HG03558 (cell line): Measurements from ENCODE around the gene MCRIP2.

Source experiments
- ATAC-seq: cut with Tn5 transposase; IDR thresholded peaks from one replicate; pipeline ENCODE4 v1.9.1; 2021; ENCODE audit warnings: moderate number of reproducible peaks; ENCODE audit not compliant: unreplicated experiment; ENCODE audit errors: extremely low read depth

MCRIP2 gene

DNA sequence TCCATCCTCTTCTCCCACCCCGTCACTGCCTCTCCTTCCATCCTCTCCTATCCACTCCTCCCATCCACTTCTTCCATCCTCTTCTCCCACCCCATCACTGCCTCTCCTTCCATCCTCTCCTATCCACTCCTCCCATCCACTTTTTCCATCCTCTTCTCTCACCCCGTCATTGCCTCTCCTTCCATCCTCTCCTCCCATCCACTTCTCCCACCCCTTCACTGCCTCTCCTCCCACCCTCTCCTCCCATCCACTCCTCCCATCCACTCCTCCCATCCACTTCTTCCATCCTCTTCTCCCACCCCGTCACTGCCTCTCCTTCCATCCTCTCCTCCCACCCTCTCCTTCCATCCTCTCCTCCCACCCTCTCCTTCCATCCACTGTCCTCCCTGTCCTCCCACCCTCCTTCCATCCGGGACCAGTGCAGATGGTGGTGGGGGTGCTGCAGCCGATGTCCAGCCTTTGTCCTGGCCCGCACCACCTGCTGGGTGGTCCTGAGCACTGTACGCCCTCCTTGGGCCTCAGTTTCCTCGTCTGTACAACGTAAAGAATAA lies 9.7 kb upstream of the MCRIP2 start:
- ATAC-seq = no peak

GRCh38 chr16:632486-633335 lies 8.9 kb upstream of the MCRIP2 start:
- ATAC-seq = no peak

DNA sequence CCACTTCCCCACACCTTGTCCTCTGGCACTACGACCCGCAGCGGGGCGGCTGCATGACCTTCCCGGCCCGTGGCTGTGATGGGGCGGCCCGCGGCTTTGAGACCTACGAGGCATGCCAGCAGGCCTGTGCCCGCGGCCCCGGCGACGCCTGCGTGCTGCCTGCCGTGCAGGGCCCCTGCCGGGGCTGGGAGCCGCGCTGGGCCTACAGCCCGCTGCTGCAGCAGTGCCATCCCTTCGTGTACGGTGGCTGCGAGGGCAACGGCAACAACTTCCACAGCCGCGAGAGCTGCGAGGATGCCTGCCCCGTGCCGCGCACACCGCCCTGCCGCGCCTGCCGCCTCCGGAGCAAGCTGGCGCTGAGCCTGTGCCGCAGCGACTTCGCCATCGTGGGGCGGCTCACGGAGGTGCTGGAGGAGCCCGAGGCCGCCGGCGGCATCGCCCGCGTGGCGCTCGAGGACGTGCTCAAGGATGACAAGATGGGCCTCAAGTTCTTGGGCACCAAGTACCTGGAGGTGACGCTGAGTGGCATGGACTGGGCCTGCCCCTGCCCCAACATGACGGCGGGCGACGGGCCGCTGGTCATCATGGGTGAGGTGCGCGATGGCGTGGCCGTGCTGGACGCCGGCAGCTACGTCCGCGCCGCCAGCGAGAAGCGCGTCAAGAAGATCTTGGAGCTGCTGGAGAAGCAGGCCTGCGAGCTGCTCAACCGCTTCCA lies 8.1 kb upstream of the MCRIP2 start:
- ATAC-seq = no peak

DNA sequence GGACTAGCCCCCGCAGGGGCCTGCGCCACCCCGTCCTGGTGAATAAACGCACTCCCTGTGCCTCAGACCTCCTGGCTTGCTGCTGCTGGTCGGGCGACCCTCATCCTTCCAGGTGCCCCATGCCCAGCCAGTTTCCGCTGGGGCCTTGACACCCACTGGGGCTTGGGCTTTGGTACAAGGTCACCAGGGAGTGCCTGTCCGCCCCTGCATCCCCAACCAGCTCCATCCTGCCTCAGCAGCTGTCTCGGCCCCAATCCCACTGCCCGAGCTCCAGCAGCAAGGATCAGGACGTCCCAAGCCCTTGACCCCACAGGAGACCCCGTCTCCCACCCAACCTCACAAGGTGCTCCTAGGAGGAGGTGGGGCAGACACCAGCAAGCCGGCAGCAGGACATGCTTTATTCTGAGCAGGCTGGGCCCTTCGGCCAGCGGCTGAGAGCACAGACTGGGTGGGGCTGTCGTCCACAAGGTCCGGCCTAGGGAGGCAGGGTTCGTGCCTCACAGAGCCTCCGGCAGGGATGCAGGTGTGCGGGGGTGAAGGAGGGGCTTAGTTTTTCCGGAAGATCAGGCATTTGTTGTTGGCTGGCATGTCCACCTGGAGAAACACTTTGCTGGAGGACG lies 7.5 kb upstream of the MCRIP2 start:
- no peak for ATAC-seq

GRCh38 chr16:634996-635395 lies 6.6 kb upstream of the MCRIP2 start:
- ATAC-seq = no peak

- peak; percentile 6 for ATAC-seq
These were observed 5.9 kb upstream of the MCRIP2 start for GRCh38 chr16:635573-636205.

- peak; percentile 51 for ATAC-seq
These were observed 5.2 kb upstream of the MCRIP2 start, which contains the start of gene METTL26 for GRCh38 chr16:636206-637080. METTL26 (minus strand) TSS chr16:636305; CDS start chr16:636290, 15 bp downstream.

GRCh38 chr16:637081-638018 lies 4.3 kb upstream of the MCRIP2 start:
- no peak for ATAC-seq

DNA sequence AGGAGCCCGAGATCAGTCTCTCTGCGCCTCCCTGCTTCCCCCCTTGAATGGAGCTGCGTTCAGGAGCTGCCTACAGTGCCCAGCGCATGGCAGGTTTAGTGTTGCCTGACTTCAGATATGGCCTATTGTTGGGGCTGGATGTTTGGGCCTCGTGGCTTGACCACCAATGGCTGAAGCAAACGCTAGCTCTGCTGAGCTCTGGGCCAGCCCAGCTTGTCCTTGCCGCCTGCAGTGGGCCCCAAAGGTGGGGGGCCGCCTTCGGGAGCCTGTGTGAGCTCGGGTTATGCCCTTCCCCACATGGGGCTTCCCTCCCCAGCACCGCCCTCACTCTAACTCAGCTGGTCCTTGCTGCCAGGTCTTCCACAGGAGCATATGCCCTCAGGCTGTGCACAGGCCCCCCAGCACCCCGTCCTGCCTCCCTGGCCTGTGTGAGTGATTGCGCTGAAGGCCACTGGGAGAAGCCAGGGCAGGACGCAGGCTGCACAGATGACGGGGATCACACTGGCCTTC lies 3.5 kb upstream of the MCRIP2 start:
- no peak for ATAC-seq

- ATAC-seq = no peak
These were observed 2.8 kb upstream of the MCRIP2 start for GRCh38 chr16:638836-639235.

DNA sequence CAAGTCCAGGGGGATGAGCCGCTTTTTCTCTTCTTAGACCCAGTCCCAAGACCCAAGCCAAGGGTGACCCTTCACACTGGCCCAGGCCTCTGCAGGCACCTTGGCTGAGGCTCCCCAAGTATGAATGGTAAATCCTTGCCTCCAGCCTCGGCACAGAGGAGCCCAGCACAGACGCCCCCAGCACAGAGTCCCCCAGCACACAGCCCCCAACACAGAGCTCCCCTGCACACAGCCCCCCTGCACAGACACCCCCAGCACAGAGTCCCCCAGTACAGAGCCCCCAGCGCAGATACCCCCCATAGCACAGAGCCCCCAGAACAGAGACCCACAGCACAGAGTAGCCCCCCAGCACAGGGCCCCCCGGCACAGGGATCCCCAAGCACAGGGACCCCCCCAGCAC lies 1.0 kb upstream of the MCRIP2 start:
- no peak for ATAC-seq

DNA sequence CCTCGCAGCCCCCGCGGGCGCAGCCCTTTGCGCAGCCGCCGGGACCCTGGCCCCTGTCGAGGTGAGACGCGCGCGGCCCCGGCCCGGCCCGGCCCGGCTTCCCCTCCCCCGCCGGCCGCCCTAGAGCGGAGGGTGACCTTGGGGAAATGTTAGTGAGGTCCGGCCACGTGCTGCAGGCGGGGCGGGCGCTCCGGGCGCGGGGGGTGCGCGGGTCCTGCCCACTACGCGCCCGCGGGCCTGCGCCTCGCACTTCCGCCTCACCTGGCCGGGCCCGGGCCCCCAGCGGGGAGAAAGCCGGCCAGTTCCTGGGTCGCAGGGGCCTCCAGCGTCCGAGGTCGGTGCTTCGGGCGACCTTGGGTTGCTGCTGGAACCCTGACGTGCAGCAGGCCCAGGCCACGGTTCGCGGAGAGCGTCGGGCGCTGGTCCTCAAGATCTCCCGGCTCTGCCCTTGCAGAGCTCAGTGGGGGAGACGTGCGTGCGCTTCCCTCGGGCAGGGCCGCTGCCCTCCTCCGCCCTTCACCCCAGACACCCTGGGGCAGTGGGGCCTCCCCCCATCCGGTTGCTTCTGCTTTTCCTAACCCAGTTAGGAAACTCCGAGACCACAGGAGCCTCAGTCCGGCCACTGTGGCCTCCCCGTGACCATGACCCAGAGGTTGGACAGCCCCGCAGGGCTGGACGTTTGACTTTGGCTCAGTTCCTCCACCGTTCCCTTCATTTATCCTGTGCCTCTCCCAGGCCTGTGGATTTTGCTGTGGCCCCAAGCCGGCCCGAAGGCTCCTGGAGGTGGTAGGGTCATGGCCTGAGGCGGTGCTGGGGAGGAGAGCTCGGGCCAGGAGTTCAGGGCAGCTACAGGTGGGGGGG lies 791 bp downstream of the MCRIP2 start:
- no peak for ATAC-seq

- no peak for ATAC-seq
These were observed 1.4 kb downstream of the MCRIP2 start for GRCh38 chr16:643050-643368.

GRCh38 chr16:644556-644955 lies 2.9 kb downstream of the MCRIP2 start:
- ATAC-seq = no peak

GRCh38 chr16:645852-646678 lies 4.4 kb downstream of the MCRIP2 start:
- no peak for ATAC-seq

DNA sequence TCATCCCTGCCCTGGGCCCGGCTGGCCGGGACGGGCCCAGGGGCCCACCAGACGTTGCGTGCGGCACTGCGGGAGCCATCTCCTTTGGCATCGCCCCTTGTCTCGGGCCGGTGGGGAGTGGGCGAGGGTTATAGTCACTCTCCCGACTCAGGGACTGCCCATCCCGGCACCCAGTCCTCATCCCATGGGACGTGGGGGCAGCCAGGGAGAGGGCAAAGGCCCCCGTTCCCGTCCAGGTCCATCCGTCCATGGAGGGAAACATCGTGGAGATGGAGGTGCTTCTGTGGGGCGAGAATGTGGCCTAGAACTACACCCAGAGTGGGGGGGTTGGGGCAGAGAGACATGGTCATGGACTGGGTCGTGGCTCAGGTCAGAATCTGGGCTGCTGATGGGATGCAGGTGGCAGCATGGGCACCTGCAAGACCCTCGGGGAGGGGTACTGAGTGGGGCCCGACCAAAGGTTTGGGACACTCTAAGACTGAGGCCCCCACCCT lies 5.1 kb downstream of the MCRIP2 start:
- ATAC-seq = no peak
